GM12878 (cell line): ENCODE data around the gene SPRR2G. TPM values are rescaled to one million over a fixed set of nuclear protein-coding genes. Genes with fewer than 3 reads are reported as not detected.

ENCODE experiments used
- ATAC-seq: fragments of 200-7000 bp; cut with Tn5 transposase; 3 replicates; pipeline ENCODE4 v1.9.1; 2020; ENCODE audit warnings: mild to moderate bottlenecking, moderate library complexity
- BruUV-seq: library from RNA; stranded (reverse); fragments of 400-500 nt; replicated peaks from 2 replicates; lab custom pipeline; 2021; lab: Mats Ljungman, UMichigan
- CTCF ChIA-PET: fragments of 300-600 bp; sonication (Branson Sonifier 250); formaldehyde crosslinking; extraction: SDS; loops from one replicate; lab custom pipeline; 2021; ENCODE audit warnings: inconsistent platforms; lab: Yijun Ruan, JAX
- POLR2A ChIA-PET: fragments of 350-600 bp; formaldehyde crosslinking; extraction: SDS; loops from one replicate; lab custom pipeline; 2021; ENCODE audit warnings: inconsistent platforms; lab: Charles Lee
- RAD21 ChIA-PET: fragments of 300-600 bp; sonication (Branson Sonifier 250); formaldehyde crosslinking; loops from one replicate; lab custom pipeline; 2023; ENCODE audit warnings: antibody characterized with exemption; ENCODE audit not compliant: unreplicated experiment; lab: Charles Lee
- SMC1A ChIA-PET: fragments of 300-600 bp; sonication (Branson Sonifier 250); formaldehyde crosslinking; loops from one replicate; lab custom pipeline; 2023; ENCODE audit not compliant: unreplicated experiment, uncharacterized antibody; lab: Charles Lee
- DNase-seq: peaks from one replicate; pipeline ENCODE4 v3.0.0-alpha.2; 2011; ENCODE audit warnings: low read depth, low spot score
- FAIRE-seq: peaks from 3 replicates; lab custom pipeline; 2011; peaks lifted over from hg19 to GRCh38; lab: Jason Lieb, UNC
- H2AFZ ChIP-seq: 2 replicates; pipeline ENCODE4 v1.6.0; 2011; ENCODE audit warnings: low read depth, low read length, control low read depth; ENCODE audit not compliant: control insufficient read depth
- H3K27ac ChIP-seq: 2 replicates; pipeline ENCODE4 v1.5.1; 2011; ENCODE audit warnings: control low read depth; ENCODE audit not compliant: control insufficient read depth, insufficient read depth
- H3K27me3 ChIP-seq, 2 experiments: replicated peaks in 1 of 2; 2 replicates each; pipeline versions ENCODE4 v1.6.0 to v1.6.1; 2011; ENCODE audit warnings: low read length in 1 of 2; ENCODE audit not compliant: control insufficient read depth in 2 of 2, insufficient read depth in 2 of 2
- H3K36me3 ChIP-seq, 2 experiments: 2 replicates each; pipeline ENCODE4 v1.5.1; 2011; ENCODE audit warnings: low read length in 1 of 2; ENCODE audit not compliant: control insufficient read depth in 2 of 2, insufficient read depth in 2 of 2
- H3K4me1 ChIP-seq: 2 replicates; pipeline ENCODE4 v1.6.1; 2011; ENCODE audit warnings: mild to moderate bottlenecking, low read length, moderate library complexity, mixed read lengths; ENCODE audit not compliant: control insufficient read depth, insufficient read depth
- H3K4me2 ChIP-seq: 2 replicates; pipeline ENCODE4 v1.6.0; 2011; ENCODE audit warnings: control low read depth; ENCODE audit not compliant: control insufficient read depth, insufficient read depth
- H3K4me3 ChIP-seq: fragments of 200-600 bp; sonication (generic); 2 replicates; pipeline ENCODE4 v1.5.1; 2016
- H3K79me2 ChIP-seq: 2 replicates; pipeline ENCODE4 v1.6.0; 2011; ENCODE audit warnings: low read length; ENCODE audit not compliant: control insufficient read depth, insufficient read depth
- H3K9ac ChIP-seq: 2 replicates; pipeline ENCODE4 v1.8.0; 2011; ENCODE audit warnings: low read length, control low read depth, mixed read lengths; ENCODE audit not compliant: control insufficient read depth, insufficient read depth
- H3K9me3 ChIP-seq: replicated peaks from 3 replicates; pipeline ENCODE4 v1.5.1; 2011; ENCODE audit warnings: mild to moderate bottlenecking, low read length; ENCODE audit not compliant: control insufficient read depth, insufficient read depth
- H4K20me1 ChIP-seq: 2 replicates; pipeline ENCODE4 v1.6.0; 2011; ENCODE audit not compliant: control insufficient read depth, insufficient read depth
- ASH2L ChIP-seq: fragments of 300-600, 200-600 bp; sonication (generic); IDR thresholded peaks from 2 replicates; pipeline ENCODE4 v1.6.1; 2017; ENCODE audit warnings: low read depth, mild to moderate bottlenecking, borderline replicate concordance
- ATF7 ChIP-seq: fragments of 450-650 bp; IDR thresholded peaks from 2 replicates; pipeline ENCODE4 v1.6.1; 2016; ENCODE audit warnings: low read depth, mild to moderate bottlenecking
- CBFB ChIP-seq: IDR thresholded peaks from 2 replicates; pipeline ENCODE4 v1.6.1; 2016; ENCODE audit warnings: antibody characterized with exemption, low read depth
- EGR1 ChIP-seq, 2 experiments: IDR thresholded peaks; 1 replicate in 1 of 2; 2 replicates in 1 of 2; pipeline ENCODE4 v1.6.1; 2011 to 2012; ENCODE audit warnings: low read depth in 2 of 2, low read length in 2 of 2, borderline replicate concordance in 1 of 2, mild to moderate bottlenecking in 1 of 2, moderate library complexity in 1 of 2
- EZH2 ChIP-seq: IDR thresholded peaks from 2 replicates; pipeline ENCODE4 v1.6.1; 2012; ENCODE audit warnings: low read depth, mild to moderate bottlenecking, control low read depth, inconsistent platforms, low read length, borderline replicate concordance; ENCODE audit not compliant: control insufficient read depth
- IKZF1 ChIP-seq: fragments of 450-650 bp; conservative IDR thresholded peaks from 2 replicates; pipeline ENCODE4 v1.6.1; 2017; ENCODE audit warnings: antibody characterized with exemption, mild to moderate bottlenecking
- IKZF2 ChIP-seq, 2 experiments: fragments of 450-650 bp; IDR thresholded peaks; 2 replicates each; pipeline ENCODE4 v1.6.1; 2017; ENCODE audit warnings: mild to moderate bottlenecking in 2 of 2, moderate library complexity in 2 of 2
- MEF2B ChIP-seq: fragments of 450-650 bp; IDR thresholded peaks from 2 replicates; pipeline ENCODE4 v1.6.1; 2018; ENCODE audit warnings: mild to moderate bottlenecking, moderate library complexity; ENCODE audit not compliant: partially characterized antibody, poor library complexity, severe bottlenecking
- PAX5 ChIP-seq: IDR thresholded peaks from 2 replicates; pipeline ENCODE4 v1.6.1; 2011; ENCODE audit warnings: low read depth, low read length, borderline replicate concordance
- RUNX3 ChIP-seq: IDR thresholded peaks from 2 replicates; pipeline ENCODE4 v1.6.1; 2012; ENCODE audit warnings: low read length, inconsistent platforms
- TCF7 ChIP-seq: IDR thresholded peaks from 2 replicates; pipeline ENCODE4 v1.6.1; 2014; ENCODE audit warnings: antibody characterized with exemption, borderline replicate concordance
- USF1 ChIP-seq: IDR thresholded peaks from 2 replicates; pipeline ENCODE4 v1.6.1; 2011; ENCODE audit warnings: borderline replicate concordance, low read depth, mild to moderate bottlenecking, moderate library complexity, mixed read lengths, low read length; ENCODE audit not compliant: insufficient read depth; ENCODE audit errors: extremely low read length
- YBX1 ChIP-seq: fragments of 450-650 bp; IDR thresholded peaks from 2 replicates; pipeline ENCODE4 v1.6.1; 2016; ENCODE audit warnings: antibody characterized with exemption
- YY1 ChIP-seq: IDR thresholded peaks from 2 replicates; pipeline ENCODE4 v1.6.1; 2011; ENCODE audit warnings: low read depth, mild to moderate bottlenecking, low read length
- ZBTB4 ChIP-seq: fragments of 450-650 bp; formaldehyde crosslinking; IDR thresholded peaks from 2 replicates; pipeline ENCODE4 v1.4.0; 2022; ENCODE audit warnings: mild to moderate bottlenecking, moderate library complexity
- ZNF207 ChIP-seq: fragments of 450-650 bp; IDR thresholded peaks from 2 replicates; pipeline ENCODE4 v1.6.1; 2014; ENCODE audit warnings: antibody characterized with exemption, mild to moderate bottlenecking, borderline replicate concordance
- ZNF24 ChIP-seq: fragments of 450-650 bp; IDR thresholded peaks from 2 replicates; pipeline ENCODE4 v1.6.1; 2017; ENCODE audit warnings: antibody characterized with exemption, mild to moderate bottlenecking
- WGBS: methylation state at CpG from one replicate; pipeline ENCODE4 v1.1.6; 2016; ENCODE audit warnings: low lambda C conversion rate; ENCODE audit not compliant: insufficient replicate concordance, insufficient coverage; ENCODE audit errors: missing lambda C conversion rate; 5-methylcytosine and 5-hydroxymethylcytosine counted together
- in situ Hi-C: fragments of 300-500 bp; cut with MboI; formaldehyde crosslinking; loops from 9 replicates; pipeline ENCODE4 v1.14.3; 2018; ENCODE audit warnings: mixed read lengths
- intact Hi-C: fragments of 100-400 bp; cut with micrococcal nuclease; formaldehyde crosslinking; loops from one replicate; pipeline ENCODE4 v1.14.2; 2022; ENCODE audit not compliant: unreplicated experiment
- polyA plus RNA-seq, 11 experiments: library from polyadenylated mRNA; depleted of rRNA in 4 of 11; unstranded in 6 of 11; stranded (reverse) in 5 of 11; fragments of >200 nt; fragmentation: Nextera tagmentation in 4 of 11; fragmentation: Illumina TruSeq in 1 of 11; extraction: Ambion mirVana in 4 of 11; extraction: Trizol in 1 of 11; gene quantifications; 1 replicate in 1 of 11; 2 replicates in 10 of 11; pipeline versions ENCODE4 v1.2.1 to v1.2.3, GENCODE V29; 2011 to 2016; ENCODE audit warnings: inconsistent platforms in 2 of 11, missing spikeins in 2 of 11, low read depth in 1 of 11
- total RNA-seq, 4 experiments: library from RNA; depleted of rRNA in 3 of 4; stranded (reverse); fragments of >200 nt in 3 of 4; fragmentation: Illumina TruSeq in 1 of 4; extraction: Trizol in 1 of 4; gene quantifications; 2 replicates each; pipeline versions ENCODE4 v1.2.1 to v1.2.3, GENCODE V29; 2013 to 2021
- TF ChIP-seq, protein P1 (sequence below): IDR thresholded peaks from 2 replicates; pipeline ENCODE4 v1.6.1; 2011; ENCODE audit warnings: borderline replicate concordance, low read depth, mild to moderate bottlenecking, moderate library complexity, low read length; ENCODE audit not compliant: insufficient read depth, poor library complexity, severe bottlenecking

SPRR2G gene
- total and polyA plus RNA-seq, 10 of the 15 experiments (the other 5 are each of a cell fraction or from before 2014, with no cell fraction given), result 0.18 TPM; not detected in 9

- Histone ChIP-seq H3K27ac (0 out of 2 replicates have a peak overlapping the region, but pooled peaks have one; percentile 14), H4K20me1 (no peaks in the 10 kb centered on the region), H3K4me1 (no peaks in the 10 kb centered on the region), H3K9me3 (no peaks in the 10 kb centered on the region; the same call in 2 of the 3 replicates), H3K4me3 (no peak overlapping the region), H3K79me2 (no peaks in the 10 kb centered on the region), H3K36me3 (no peaks in the 10 kb centered on the region), H3K9ac (no peak overlapping the region), H3K27me3 (no peaks in the 10 kb centered on the region), H3K4me2 (no peak overlapping the region), H2AFZ (peak overlapping the region; percentile 24; the same call in 1 of the 2 replicates)
- intact Hi-C loops, result no loop called here
- POLR2A ChIA-PET, result interaction anchor here (1.1 kb wide), 1 partner anchor 221 kb away, joined by 3 read pairs; no protein-coding TSS in a partner anchor
- peak; percentile 40 for DNase-seq
- RAD21 ChIA-PET, result interaction anchor here (0.5 to 2.1 kb wide), 5 partner anchors 70 to 223 kb away, joined by 3 to 8 read pairs (median 4); no protein-coding TSS in a partner anchor
- peak; percentile 82 for ATAC-seq
- in situ Hi-C loops, result no loop called here
- no peak for FAIRE-seq
- 11% methylated on average over 3 of the region's 3 CpGs for WGBS
- SMC1A ChIA-PET, result interaction anchor here (0.7 to 1.9 kb wide), 8 partner anchors 17 to 223 kb away, joined by 3 to 8 read pairs (median 4); no protein-coding TSS in a partner anchor
- CTCF ChIA-PET, result interaction anchor here (0.9 to 1.5 kb wide), 5 partner anchors 17 to 216 kb away, joined by 3 to 7 read pairs (median 3); no protein-coding TSS in a partner anchor
- no TSS peak for BruUV-seq
- TF ChIP-seq RUNX3, result peak; percentile 18; the same call in 1 of the 2 replicates
- no peak for TF ChIP-seq PAX5
- TF ChIP-seq, protein P1, sequence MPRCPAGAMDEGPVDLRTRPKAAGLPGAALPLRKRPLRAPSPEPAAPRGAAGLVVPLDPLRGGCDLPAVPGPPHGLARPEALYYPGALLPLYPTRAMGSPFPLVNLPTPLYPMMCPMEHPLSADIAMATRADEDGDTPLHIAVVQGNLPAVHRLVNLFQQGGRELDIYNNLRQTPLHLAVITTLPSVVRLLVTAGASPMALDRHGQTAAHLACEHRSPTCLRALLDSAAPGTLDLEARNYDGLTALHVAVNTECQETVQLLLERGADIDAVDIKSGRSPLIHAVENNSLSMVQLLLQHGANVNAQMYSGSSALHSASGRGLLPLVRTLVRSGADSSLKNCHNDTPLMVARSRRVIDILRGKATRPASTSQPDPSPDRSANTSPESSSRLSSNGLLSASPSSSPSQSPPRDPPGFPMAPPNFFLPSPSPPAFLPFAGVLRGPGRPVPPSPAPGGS, result peak; percentile 88
- no peak for TF ChIP-seq ZNF24
- no peak for TF ChIP-seq ZBTB4
- TF ChIP-seq YY1, result peak; percentile 64; the same call in 1 of the 2 replicates
- peak; percentile 50; the same call in 1 of the 2 replicates for TF ChIP-seq CBFB
- peak; percentile 69 for TF ChIP-seq IKZF1
- TF ChIP-seq IKZF2 (IDR thresholded peaks at IDR 0.05), result peak; percentile 37 to 62; a peak in 3 of 4 replicates
- TF ChIP-seq ZNF207, result no peak
- TF ChIP-seq MEF2B, result peak; percentile 97
- no peak for TF ChIP-seq TCF7
- 0 out of 2 replicates have a peak, but pooled peaks have one; percentile 57 for TF ChIP-seq YBX1
- TF ChIP-seq EGR1 (IDR thresholded peaks at IDR 0.05; ENCODE audit: borderline replicate concordance in 1 of 2, low read depth in 2 of 2, low read length in 2 of 2), result no peak
- TF ChIP-seq ATF7, result peak; percentile 19; the same call in 1 of the 2 replicates
- TF ChIP-seq ASH2L, result no peak
- no peak for TF ChIP-seq EZH2
- TF ChIP-seq USF1, result no peak
Observed at GRCh38 chr1:153122831-153123421, 27.8 kb downstream of the SPRR2G start.
